ENCODE results near the gene KRTAP5-3. TPM values are rescaled to one million over a fixed set of nuclear protein-coding genes. Genes with fewer than 3 reads are reported as not detected.
A peak's percentile ranks its signal among the peaks of the same experiment; 100 is the strongest.
"Not testable (repeated sequence)": the region's sequence is repeated elsewhere in the genome, so short reads cannot be mapped to it uniquely, and the experiment has no call there.

Gene KRTAP5-3
- total RNA-seq, 1 donor from 2014 or later = not detected

- Mint-ChIP-seq H3K4me3 (ENCODE audit: low read depth) (no peak within 1 kb of the TSS), H3K27ac (no peak within 1 kb of the TSS), H3K36me3 (ENCODE audit: insufficient read depth) (no peaks in the 10 kb centered on the region), H3K4me1 (ENCODE audit: low read depth) (no peaks in the 10 kb centered on the region), H3K27me3 (peaks cover 54% of the 10 kb centered on the region), H3K9me3 (ENCODE audit: low read depth) (peaks cover 4% of the 10 kb centered on the region)
- no peak for TF ChIP-seq CTCF (IDR thresholded peaks at IDR 0.05; ENCODE audit: unreplicated experiment)
- DNase-seq (ENCODE audit: low spot score, unreplicated experiment) = no peak
These were observed 13.8 kb upstream of the KRTAP5-3 start, which contains the start of gene KRTAP5-4 for GRCh38 chr11:1622086-1622485. KRTAP5-4 (minus strand) TSS chr11:1622138; CDS start chr11:1622093, 45 bp downstream.

- no peak for DNase-seq (ENCODE audit: low spot score, unreplicated experiment)
- no peak for TF ChIP-seq CTCF (IDR thresholded peaks at IDR 0.05; ENCODE audit: unreplicated experiment)
- Mint-ChIP-seq H3K4me3 (ENCODE audit: low read depth) (no peak overlapping the region), H3K27ac (no peak overlapping the region), H3K9me3 (ENCODE audit: low read depth) (peaks cover 10% of the 10 kb centered on the region), H3K27me3 (peaks cover 56% of the 10 kb centered on the region), H3K4me1 (ENCODE audit: low read depth) (no peaks in the 10 kb centered on the region), H3K36me3 (ENCODE audit: insufficient read depth) (no peaks in the 10 kb centered on the region)
These were observed 11.2 kb upstream of the KRTAP5-3 start for GRCh38 chr11:1619449-1619848.

- peaks cover 10% of the 10 kb centered on the region for H3K9me3 Mint-ChIP-seq (ENCODE audit: low read depth)
- peaks cover 48% of the 10 kb centered on the region for H3K27me3 Mint-ChIP-seq
- DNase-seq (ENCODE audit: low spot score, unreplicated experiment) = no peak
These were observed 10.0 kb upstream of the KRTAP5-3 start for GRCh38 chr11:1618231-1618630.

GRCh38 chr11:1607901-1608300, 362 bp downstream of the KRTAP5-3 start:
- not testable (repeated sequence) for H3K9me3 Mint-ChIP-seq (ENCODE audit: low read depth); H3K4me1 Mint-ChIP-seq (ENCODE audit: low read depth); H3K4me3 Mint-ChIP-seq (ENCODE audit: low read depth); H3K27ac Mint-ChIP-seq; H3K36me3 Mint-ChIP-seq (ENCODE audit: insufficient read depth); DNase-seq (ENCODE audit: low spot score, unreplicated experiment)
- H3K27me3 Mint-ChIP-seq = peaks cover 37% of the 10 kb centered on the region

More at GRCh38 chr11:1618231-1618630, 10.0 kb upstream of the KRTAP5-3 start:
- Mint-ChIP-seq H3K36me3 (ENCODE audit: insufficient read depth) (no peaks in the 10 kb centered on the region), H3K27ac (no peak overlapping the region), H3K4me3 (ENCODE audit: low read depth) (no peak overlapping the region), H3K4me1 (ENCODE audit: low read depth) (no peaks in the 10 kb centered on the region)
- no peak for TF ChIP-seq CTCF (IDR thresholded peaks at IDR 0.05; ENCODE audit: unreplicated experiment)

- peaks cover 40% of the 10 kb centered on the region for H3K27me3 Mint-ChIP-seq
- not testable (repeated sequence) for H3K36me3 Mint-ChIP-seq (ENCODE audit: insufficient read depth); H3K9me3 Mint-ChIP-seq (ENCODE audit: low read depth); DNase-seq (ENCODE audit: low spot score, unreplicated experiment); H3K27ac Mint-ChIP-seq; H3K4me1 Mint-ChIP-seq (ENCODE audit: low read depth)
- H3K4me3 Mint-ChIP-seq (ENCODE audit: low read depth) = peak overlapping the region; percentile 50
These were observed 962 bp downstream of the KRTAP5-3 start for GRCh38 chr11:1607156-1607845.

- not testable (repeated sequence) for H3K4me3 Mint-ChIP-seq (ENCODE audit: low read depth); H3K27ac Mint-ChIP-seq; H3K9me3 Mint-ChIP-seq (ENCODE audit: low read depth); H3K36me3 Mint-ChIP-seq (ENCODE audit: insufficient read depth); DNase-seq (ENCODE audit: low spot score, unreplicated experiment); H3K4me1 Mint-ChIP-seq (ENCODE audit: low read depth)
- peaks cover 41% of the 10 kb centered on the region for H3K27me3 Mint-ChIP-seq
These were observed 2.3 kb downstream of the KRTAP5-3 start for GRCh38 chr11:1605923-1606322.

- H3K36me3 Mint-ChIP-seq (ENCODE audit: insufficient read depth) = no peaks in the 10 kb centered on the region
- no peak overlapping the region for H3K4me3 Mint-ChIP-seq (ENCODE audit: low read depth)
- no peak for TF ChIP-seq CTCF (IDR thresholded peaks at IDR 0.05; ENCODE audit: unreplicated experiment)
- H3K4me1 Mint-ChIP-seq (ENCODE audit: low read depth) = no peaks in the 10 kb centered on the region
- no peaks in the 10 kb centered on the region for H3K9me3 Mint-ChIP-seq (ENCODE audit: low read depth)
- no peak overlapping the region for H3K27ac Mint-ChIP-seq
- peaks cover 44% of the 10 kb centered on the region for H3K27me3 Mint-ChIP-seq
- DNase-seq (ENCODE audit: low spot score, unreplicated experiment) = no peak
These were observed 3.6 kb downstream of the KRTAP5-3 start for GRCh38 chr11:1604711-1605110.
